C4-2B (cell line): ENCODE results near the gene SHC3.

Source experiments
- ZFX ChIP-seq: fragments of 450-650 bp; IDR thresholded peaks from 2 replicates; pipeline ENCODE4 v1.6.1; 2017
- TF ChIP-seq, protein P1 (sequence below): fragments of 450-650 bp; conservative IDR thresholded peaks from 2 replicates; pipeline ENCODE4 v1.5.1; 2017; ENCODE audit warnings: mild to moderate bottlenecking

DNA sequence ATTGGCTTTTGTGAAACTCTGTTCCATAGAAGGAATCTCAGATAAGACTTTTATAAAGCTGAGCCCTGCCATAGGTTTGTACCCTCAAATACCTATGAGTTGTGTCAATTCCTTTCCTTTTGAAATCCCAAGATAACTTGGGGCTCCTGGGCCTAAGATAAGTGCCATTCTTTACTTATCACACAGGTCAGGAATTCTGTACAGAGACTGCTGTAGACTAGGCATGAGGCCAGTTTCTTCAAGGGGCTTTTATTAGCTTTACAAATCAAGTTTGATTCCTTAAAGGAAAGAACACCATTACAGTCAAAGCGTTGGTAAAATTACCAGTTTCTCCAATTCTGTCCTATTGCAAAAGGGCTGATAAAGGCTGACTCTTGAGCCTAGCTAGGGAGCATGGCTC is 39.2 kb downstream of the SHC3 start:
- TF ChIP-seq, protein P1, sequence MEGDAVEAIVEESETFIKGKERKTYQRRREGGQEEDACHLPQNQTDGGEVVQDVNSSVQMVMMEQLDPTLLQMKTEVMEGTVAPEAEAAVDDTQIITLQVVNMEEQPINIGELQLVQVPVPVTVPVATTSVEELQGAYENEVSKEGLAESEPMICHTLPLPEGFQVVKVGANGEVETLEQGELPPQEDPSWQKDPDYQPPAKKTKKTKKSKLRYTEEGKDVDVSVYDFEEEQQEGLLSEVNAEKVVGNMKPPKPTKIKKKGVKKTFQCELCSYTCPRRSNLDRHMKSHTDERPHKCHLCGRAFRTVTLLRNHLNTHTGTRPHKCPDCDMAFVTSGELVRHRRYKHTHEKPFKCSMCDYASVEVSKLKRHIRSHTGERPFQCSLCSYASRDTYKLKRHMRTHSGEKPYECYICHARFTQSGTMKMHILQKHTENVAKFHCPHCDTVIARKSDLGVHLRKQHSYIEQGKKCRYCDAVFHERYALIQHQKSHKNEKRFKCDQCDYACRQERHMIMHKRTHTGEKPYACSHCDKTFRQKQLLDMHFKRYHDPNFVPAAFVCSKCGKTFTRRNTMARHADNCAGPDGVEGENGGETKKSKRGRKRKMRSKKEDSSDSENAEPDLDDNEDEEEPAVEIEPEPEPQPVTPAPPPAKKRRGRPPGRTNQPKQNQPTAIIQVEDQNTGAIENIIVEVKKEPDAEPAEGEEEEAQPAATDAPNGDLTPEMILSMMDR: no peak
- no peak for TF ChIP-seq ZFX
